ENCODE data around the gene LSM4.

The LSM4 gene

DNA sequence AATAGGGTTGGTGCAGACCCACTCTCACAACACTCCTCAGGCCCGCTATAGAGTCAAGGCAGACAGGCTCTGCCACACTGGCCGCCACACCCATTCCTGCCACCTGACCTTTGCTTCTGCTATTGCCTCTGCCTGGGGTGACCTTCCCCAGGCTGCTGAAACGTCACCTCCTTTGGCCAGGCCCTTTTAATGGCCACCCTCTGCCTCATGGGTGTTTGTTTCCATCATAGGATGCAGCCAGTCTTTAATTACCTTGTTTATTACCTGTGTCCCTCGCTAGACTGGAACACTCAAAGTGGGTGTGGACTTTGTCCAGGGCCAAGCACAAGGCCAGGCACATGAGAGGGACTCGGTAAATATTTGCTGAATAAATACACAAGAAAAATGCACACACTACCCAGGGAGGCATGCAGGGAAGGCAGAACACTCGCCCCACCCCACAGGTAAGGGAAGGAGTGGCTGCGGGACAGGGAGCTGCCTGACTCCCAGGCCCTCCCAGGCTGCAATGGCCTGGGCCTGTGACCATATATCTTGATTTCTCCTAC lies 3.2 kb downstream of the LSM4 start:
- no peak overlapping the region for H3K4me3 ChIP-seq (ENCODE audit: low read length)
- H3F3A ChIP-seq (ENCODE audit: control insufficient read depth, insufficient read depth), result peaks cover 12% of the 10 kb centered on the region
- no peaks in the 10 kb centered on the region for H3K9me3 ChIP-seq (ENCODE audit: control insufficient read depth, insufficient read depth, low read length)
- peaks cover 70% of the 10 kb centered on the region for H3K79me2 ChIP-seq (ENCODE audit: control insufficient read depth, low read length)
- H3K9me2 ChIP-seq (replicated peaks; ENCODE audit: control insufficient read depth, low read length), result no peaks in the 10 kb centered on the region
- H4K20me1 ChIP-seq (ENCODE audit: control insufficient read depth, insufficient read depth, low read depth, low read length), result peaks cover 12% of the 10 kb centered on the region; the same call in 1 of the 2 replicates
- H3K4me1 ChIP-seq (ENCODE audit: control insufficient read depth, low read length), result peaks cover 44% of the 10 kb centered on the region
- no peak overlapping the region for H3K27ac ChIP-seq (ENCODE audit: low read depth, low read length)
- no peak overlapping the region for H3K4me2 ChIP-seq (ENCODE audit: low read length)
- peaks cover 61% of the 10 kb centered on the region for H3K36me3 ChIP-seq (ENCODE audit: control insufficient read depth, low read length)
- TF ChIP-seq EZH2phosphoT487 (IDR thresholded peaks at IDR 0.05; ENCODE audit: borderline replicate concordance, low read length), result no peak
- TF ChIP-seq, protein P1, sequence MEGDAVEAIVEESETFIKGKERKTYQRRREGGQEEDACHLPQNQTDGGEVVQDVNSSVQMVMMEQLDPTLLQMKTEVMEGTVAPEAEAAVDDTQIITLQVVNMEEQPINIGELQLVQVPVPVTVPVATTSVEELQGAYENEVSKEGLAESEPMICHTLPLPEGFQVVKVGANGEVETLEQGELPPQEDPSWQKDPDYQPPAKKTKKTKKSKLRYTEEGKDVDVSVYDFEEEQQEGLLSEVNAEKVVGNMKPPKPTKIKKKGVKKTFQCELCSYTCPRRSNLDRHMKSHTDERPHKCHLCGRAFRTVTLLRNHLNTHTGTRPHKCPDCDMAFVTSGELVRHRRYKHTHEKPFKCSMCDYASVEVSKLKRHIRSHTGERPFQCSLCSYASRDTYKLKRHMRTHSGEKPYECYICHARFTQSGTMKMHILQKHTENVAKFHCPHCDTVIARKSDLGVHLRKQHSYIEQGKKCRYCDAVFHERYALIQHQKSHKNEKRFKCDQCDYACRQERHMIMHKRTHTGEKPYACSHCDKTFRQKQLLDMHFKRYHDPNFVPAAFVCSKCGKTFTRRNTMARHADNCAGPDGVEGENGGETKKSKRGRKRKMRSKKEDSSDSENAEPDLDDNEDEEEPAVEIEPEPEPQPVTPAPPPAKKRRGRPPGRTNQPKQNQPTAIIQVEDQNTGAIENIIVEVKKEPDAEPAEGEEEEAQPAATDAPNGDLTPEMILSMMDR (IDR thresholded peaks at IDR 0.05; ENCODE audit: low read depth, low read length, poor library complexity, severe bottlenecking), result no peak
- H3K27me3 ChIP-seq (ENCODE audit: control insufficient read depth, low read length), result no peaks in the 10 kb centered on the region

DNA sequence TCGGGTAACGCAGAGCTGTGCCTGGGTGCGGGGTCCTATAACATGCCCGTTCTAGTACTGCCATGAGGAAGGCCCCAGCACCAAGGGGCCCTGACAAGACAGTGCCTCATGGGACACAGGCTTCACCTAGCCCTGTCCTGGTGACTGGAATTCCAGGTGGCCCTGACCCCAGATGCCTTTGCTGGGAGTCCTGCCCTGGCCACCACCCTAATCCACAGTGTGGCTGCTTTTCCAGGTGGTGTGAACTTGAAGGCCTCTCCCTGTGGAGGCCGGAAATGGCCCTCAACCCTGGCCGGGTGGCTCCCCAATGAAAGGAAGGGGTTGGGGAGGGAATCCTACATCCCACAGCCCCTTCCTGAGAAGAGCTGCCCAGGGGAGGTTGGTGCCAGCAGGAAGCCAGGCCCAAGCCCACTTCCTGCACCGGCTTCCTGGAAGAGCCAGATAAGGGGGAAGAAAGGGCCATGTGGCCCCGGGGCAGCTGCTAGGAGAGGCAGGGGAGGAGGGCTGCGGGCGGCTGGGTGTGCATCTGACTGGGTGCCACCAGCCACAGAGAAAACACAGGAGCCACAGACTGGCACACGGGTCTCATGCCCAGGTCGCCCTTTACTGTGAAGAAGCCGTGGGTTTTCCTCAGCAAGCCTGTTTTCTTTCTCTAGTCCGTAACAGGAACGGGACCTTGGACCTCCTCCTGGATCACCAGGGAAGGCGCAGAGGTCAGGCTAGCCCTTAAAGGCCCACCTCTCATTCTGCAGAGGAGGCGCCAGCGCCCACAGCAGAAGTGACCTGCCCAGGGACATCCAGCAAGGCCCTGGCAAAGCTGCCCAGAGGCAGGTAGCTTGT lies 4.7 kb downstream of the LSM4 start:
- Histone ChIP-seq H3K27me3 (ENCODE audit: control insufficient read depth, low read length) (no peaks in the 10 kb centered on the region), H4K20me1 (ENCODE audit: control insufficient read depth, insufficient read depth, low read depth, low read length) (peaks cover 12% of the 10 kb centered on the region; the same call in 1 of the 2 replicates), H3F3A (ENCODE audit: control insufficient read depth, insufficient read depth) (0 out of 2 replicates have a peak, but pooled peaks cover 3% of the 10 kb centered on the region), H3K36me3 (ENCODE audit: control insufficient read depth, low read length) (peaks cover 74% of the 10 kb centered on the region), H3K4me3 (ENCODE audit: low read length) (no peak overlapping the region), H3K27ac (ENCODE audit: low read depth, low read length) (no peak overlapping the region), H3K9me3 (ENCODE audit: control insufficient read depth, insufficient read depth, low read length) (no peaks in the 10 kb centered on the region), H3K4me2 (ENCODE audit: low read length) (no peak overlapping the region; the same call in 1 of the 2 replicates), H3K4me1 (ENCODE audit: control insufficient read depth, low read length) (peaks cover 29% of the 10 kb centered on the region), H3K9me2 (replicated peaks; ENCODE audit: control insufficient read depth, low read length) (no peaks in the 10 kb centered on the region), H3K79me2 (ENCODE audit: control insufficient read depth, low read length) (peaks cover 73% of the 10 kb centered on the region)
- no peak for TF ChIP-seq EZH2phosphoT487 (IDR thresholded peaks at IDR 0.05; ENCODE audit: borderline replicate concordance, low read length)
- TF ChIP-seq, protein P1 (IDR thresholded peaks at IDR 0.05; ENCODE audit: low read depth, low read length, poor library complexity, severe bottlenecking), result no peak

DNA sequence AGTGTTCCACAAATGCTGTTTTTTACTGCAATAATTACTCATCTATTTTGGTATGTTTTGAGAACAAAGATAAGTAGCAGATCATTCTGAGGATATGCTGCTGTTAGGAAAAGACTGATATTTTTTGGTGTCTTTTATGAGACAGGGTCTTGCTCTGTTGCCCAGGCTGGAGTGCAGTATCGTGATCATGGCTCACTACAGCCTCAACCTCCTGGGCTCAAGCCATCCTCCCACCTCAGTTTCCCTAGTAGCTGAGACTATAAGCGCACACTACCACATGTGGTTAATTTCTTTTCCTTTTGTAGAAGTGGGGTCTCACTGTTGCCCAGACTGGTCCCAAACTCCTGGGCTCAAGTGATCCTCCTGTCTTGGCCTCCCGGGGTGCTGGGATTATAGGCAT lies 9.5 kb downstream of the LSM4 start:
- H3K4me1 ChIP-seq (ENCODE audit: control insufficient read depth, low read length), result 0 out of 2 replicates have a peak, but pooled peaks cover 1% of the 10 kb centered on the region
- no peaks in the 10 kb centered on the region for H3K9me2 ChIP-seq (replicated peaks; ENCODE audit: control insufficient read depth, low read length)
- peaks cover 31% of the 10 kb centered on the region for H3K79me2 ChIP-seq (ENCODE audit: control insufficient read depth, low read length)
- no peaks in the 10 kb centered on the region for H3K27me3 ChIP-seq (ENCODE audit: control insufficient read depth, low read length)
- H3K27ac ChIP-seq (ENCODE audit: low read depth, low read length), result no peak overlapping the region
- peaks cover 85% of the 10 kb centered on the region for H3K36me3 ChIP-seq (ENCODE audit: control insufficient read depth, low read length)
- no peak overlapping the region for H3K4me2 ChIP-seq (ENCODE audit: low read length)
- no peaks in the 10 kb centered on the region for H3K9me3 ChIP-seq (ENCODE audit: control insufficient read depth, insufficient read depth, low read length)
- H3F3A ChIP-seq (ENCODE audit: control insufficient read depth, insufficient read depth), result no peaks in the 10 kb centered on the region
- no peaks in the 10 kb centered on the region for H4K20me1 ChIP-seq (ENCODE audit: control insufficient read depth, insufficient read depth, low read depth, low read length)
- no peak for TF ChIP-seq EZH2phosphoT487 (IDR thresholded peaks at IDR 0.05; ENCODE audit: borderline replicate concordance, low read length)
- TF ChIP-seq, protein P1 (IDR thresholded peaks at IDR 0.05; ENCODE audit: low read depth, low read length, poor library complexity, severe bottlenecking), result no peak
- H3K4me3 ChIP-seq (ENCODE audit: low read length), result no peak overlapping the region
